Fibroblast of upper back skin (primary cell): ENCODE results near the gene CAMKMT.
A peak's percentile ranks its signal among the peaks of the same experiment; 100 is the strongest.
"Not testable (repeated sequence)": the region's sequence is repeated elsewhere in the genome, so short reads cannot be mapped to it uniquely, and the experiment has no call there.

ENCODE experiments used
- DNase-seq: peaks from one replicate; pipeline ENCODE4 v3.0.0-alpha.2; 2013

CAMKMT gene

GRCh38 chr2:44559108-44559507 is 197.4 kb downstream of the CAMKMT start:
- DNase-seq, result no peak

DNA sequence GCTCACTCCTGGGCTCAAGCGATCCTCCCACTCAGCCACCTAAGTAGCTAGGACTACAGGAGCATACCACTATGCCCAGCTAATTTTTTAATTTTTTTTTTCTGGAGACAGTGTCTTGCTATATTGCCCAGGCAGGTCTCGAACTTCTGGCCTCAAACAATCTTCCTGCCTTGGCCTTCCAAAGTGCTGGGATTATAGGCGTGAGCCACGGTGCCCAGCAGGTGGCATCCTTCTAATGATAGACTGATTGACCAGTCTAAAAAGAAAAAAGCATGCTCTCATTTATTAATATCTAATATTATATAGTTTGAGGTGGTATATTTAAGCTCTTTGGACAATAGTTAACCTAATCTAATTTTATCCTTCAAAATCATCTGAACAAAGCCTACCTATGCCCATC is 198.6 kb downstream of the CAMKMT start:
- no peak for DNase-seq

- DNase-seq, result no peak
Measured at GRCh38 chr2:44560941-44561340, 199.2 kb downstream of the CAMKMT start.

GRCh38 chr2:44562737-44563136 is 201.0 kb downstream of the CAMKMT start:
- DNase-seq, result no peak

DNA sequence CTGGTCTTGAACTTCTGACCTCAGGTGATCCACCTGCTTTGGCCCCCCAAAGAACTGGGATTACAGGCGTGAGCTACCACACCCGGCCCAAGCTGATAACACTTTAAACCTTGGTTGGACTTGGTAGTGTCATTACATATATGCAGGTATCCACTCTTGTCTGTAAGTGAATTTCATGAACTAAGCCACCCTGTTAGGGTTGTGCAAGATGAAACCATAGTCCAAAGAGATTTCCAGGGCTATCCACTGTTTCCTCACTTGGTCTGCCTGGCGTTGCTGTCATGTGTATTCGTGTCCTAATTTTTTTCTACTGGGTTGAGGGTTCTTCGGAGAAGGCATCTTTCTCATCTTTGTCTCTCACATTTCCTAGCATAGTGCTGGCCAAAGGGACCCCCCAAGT is 203.0 kb downstream of the CAMKMT start:
- DNase-seq, result no peak

GRCh38 chr2:44566059-44566458 is 204.3 kb downstream of the CAMKMT start:
- DNase-seq, result no peak

DNA sequence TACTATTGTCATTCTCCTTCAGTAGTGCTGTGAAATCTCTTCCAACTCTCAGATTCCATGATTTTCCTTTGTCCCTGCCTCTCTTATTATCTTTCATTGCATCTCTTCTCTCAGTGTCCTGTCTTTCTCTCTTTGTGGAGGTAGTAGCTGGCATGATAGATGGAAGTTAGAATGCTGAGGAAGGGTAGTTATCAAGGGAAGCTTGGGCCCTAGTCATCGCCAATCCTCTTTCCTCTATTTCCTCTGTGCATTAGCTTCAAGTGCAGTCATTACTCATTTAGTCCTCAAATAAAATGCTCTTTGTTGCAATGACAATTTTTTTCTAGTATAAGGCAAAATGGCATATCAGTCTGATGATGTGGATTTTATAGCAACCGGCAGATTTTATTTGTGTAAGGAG is 207.7 kb downstream of the CAMKMT start:
- no peak for DNase-seq

DNA sequence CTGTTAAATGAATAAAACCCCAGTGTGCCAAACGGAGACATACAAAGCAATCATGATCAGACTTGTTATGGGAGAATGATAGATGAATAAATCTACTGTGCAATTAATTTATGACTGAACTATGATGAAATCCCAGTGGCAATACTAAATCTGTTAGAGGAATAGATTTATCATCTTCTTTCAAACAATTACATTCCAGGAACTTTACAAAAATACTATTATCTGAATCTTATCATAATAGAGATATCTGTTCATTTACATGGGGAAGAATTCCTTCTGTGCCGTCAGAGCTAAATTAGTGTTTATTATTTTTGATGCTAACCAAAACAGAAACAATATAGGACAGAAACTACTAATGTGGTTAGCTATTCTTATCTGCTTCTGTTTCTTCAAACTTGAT is 208.5 kb downstream of the CAMKMT start:
- no peak for DNase-seq

DNA sequence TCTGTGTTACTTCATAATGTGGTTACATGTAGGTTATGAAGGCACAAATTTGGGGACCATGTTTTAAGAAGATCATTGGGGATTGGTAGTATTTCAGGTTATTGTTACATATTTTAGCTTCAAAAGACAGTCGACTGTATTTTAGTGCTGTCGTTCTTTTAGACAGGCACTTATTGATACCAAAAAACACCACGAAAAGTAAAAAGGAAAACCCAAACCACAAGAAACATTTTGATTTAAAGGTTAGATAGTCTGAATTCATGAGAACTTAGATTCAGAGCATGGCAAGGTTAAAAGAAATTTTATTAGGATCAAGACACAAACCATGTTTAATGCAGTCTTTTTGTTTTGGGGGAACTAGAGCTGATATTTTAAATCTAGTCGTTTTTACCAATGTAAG is 209.0 kb downstream of the CAMKMT start:
- DNase-seq, result no peak

DNA sequence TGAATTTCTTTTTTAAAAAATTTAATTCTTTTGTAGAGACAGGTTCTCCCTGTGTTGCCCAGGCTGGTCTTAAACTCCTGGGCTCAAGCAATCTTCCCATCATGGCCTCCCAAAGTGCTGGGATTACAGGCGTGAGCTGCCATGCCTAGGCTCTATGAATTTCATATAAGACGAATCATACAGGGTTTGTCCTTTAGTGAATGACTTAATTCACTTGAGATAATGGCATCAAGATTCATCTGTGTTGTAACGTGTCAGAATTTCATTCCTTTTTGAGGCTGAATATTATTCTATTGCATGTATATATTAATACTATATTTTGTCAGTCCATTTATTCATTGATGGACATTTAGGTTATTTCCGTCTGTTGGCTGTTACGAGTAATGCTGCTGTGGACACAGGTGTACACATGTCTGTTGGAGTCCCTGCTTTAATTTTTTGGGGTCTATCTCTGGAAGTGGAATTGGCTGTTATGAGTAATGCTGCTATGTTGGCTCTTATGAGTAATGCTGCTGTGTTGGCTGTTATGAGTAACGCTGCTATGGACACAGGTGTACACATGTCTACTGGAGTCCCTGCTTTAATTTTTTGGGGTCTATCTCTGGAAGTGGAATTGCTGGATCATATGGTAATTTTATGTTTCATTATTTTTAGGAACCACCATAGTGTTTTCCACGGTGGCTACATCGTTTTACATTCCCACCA is 210.6 kb downstream of the CAMKMT start:
- no peak for DNase-seq

DNA sequence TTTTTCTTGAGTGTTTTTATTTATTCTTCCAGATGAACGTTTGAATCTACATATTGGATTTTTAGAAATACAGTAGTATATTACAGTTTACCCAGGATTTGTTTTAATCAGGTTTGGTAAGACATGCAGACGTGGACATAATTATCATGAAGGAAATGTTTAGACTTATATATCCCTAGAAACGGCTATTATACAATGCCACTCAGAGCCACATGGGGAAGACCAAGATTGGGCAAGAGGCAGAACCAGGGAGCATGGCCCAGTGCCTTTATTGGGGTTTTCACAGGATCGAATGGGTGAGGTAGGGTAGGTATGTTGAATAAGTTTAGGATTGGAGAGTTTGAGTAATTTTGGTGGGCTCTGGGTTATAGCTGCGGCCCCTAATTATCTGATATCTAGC is 212.2 kb downstream of the CAMKMT start:
- no peak for DNase-seq

DNA sequence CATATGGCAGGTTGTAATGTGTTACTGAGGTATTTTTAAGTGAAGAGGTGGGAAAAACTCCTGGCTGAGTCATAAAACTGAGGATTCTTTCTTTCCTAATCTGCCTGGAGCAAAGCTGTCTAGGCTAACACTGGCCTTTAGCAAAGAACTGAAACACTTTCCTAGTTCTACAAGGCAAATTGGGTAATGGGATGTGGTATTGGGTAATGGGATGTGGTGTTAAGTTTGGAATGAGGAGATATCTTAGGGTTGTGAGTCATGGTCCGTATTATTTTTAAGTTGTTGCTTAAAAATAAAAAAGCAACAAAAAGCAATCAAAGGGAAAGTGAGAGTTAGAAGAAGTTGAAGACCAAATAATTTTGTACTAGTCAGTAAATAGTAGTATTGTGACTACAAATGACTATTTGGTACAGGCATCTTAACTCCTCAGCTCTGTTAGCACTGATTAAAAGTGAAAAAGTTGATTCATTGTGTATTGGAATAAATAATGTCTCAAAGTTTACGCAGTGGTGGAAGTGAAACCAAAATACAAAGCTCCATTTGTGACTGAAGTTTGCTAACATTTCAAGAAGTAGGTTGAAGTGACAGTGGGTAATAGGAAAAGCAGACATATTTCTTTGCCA is 216.8 kb downstream of the CAMKMT start:
- peak; percentile 24 for DNase-seq

- no peak for DNase-seq
Measured at GRCh38 chr2:44579115-44579836, 217.5 kb downstream of the CAMKMT start.

DNA sequence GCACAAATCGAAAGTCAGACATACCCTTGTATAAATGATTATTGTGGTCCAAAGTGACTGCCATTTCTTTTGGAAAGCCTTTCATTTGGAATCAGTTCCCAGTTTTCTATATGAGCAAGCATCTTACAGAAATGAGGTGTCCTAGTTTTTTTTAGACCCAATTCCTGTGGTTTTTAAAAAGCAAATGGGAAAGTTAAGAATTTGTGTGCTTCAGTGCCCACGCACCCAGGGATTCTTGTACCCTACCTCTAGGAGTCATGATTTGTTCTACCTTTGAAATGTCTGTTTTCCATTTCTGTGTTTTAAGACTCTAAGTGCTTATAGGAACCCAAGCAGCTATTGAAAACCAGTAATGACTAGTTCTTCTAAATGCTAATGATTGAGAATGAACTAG is 218.1 kb downstream of the CAMKMT start:
- no peak for DNase-seq

DNA sequence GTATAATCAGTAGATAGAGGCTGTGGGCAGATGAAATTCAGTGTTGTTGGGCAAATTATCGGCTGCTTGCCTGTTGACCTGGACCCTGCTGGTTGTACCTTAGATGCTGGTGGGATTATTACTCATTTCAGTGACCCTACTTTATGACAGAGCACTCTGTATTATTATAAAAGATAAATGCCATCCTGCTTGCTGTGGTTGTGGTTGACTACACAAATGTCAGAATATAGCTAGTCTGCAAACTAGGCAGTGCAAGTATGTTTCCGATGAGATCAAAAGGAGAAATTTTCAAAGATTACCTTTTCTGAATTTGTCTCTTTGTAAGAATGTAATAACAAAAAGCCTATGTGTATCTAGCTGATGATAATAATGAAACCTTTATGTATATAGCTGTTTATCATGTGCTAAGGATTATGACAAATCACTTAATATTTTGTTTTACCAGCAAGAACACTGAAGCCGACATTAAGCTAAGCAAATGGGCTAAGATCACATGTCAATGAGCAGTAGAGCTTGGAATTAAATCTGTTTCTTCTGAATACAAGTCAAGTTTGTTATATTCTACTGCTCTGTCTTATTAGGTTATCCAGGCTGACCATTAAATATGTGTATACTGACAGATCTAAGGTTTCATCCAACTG is 219.2 kb downstream of the CAMKMT start:
- DNase-seq, result no peak

GRCh38 chr2:44582363-44583008 is 220.7 kb downstream of the CAMKMT start:
- DNase-seq, result no peak

GRCh38 chr2:44595615-44596014 is 233.9 kb downstream of the CAMKMT start:
- DNase-seq, result not testable (repeated sequence)

DNA sequence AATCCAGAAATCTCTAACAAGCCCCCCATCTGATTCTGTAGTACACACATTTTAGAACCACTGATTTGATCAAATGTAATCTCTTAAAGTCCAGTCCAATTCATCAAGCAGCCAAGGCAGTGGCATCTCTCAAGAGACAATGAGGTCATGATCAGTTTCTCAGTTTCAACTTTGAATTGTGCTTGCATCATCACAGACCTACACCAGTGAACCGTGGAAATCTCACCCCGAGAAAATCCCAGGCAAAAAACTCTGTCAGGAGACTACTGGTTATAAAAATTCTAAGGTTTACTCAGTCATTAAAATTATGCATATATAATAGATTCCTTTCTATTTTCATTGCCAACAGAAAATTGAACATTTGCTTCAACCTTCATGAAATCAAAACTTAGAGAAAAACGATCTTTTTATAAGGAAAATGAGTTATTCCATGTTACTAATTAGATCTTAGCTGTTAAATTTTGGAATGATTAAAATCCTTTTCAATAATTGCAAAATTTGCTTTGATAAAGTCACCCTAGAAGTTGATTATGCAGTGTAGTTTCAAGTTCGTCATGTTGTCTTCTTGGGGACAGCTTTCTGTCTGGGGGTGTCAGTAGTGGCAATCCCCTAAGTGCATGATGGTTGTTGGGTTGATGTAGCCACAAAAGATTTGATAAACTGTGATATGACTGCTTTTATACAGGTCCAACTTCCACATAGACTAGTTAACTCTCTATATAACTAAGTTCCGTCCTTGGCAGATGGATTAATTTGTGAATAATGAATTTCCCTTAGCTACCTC is 235.0 kb downstream of the CAMKMT start:
- DNase-seq, result peak; percentile 7

- no peak for DNase-seq
Measured at GRCh38 chr2:44598330-44599119, 236.8 kb downstream of the CAMKMT start.

GRCh38 chr2:44599130-44599529 is 237.4 kb downstream of the CAMKMT start:
- DNase-seq, result no peak

DNA sequence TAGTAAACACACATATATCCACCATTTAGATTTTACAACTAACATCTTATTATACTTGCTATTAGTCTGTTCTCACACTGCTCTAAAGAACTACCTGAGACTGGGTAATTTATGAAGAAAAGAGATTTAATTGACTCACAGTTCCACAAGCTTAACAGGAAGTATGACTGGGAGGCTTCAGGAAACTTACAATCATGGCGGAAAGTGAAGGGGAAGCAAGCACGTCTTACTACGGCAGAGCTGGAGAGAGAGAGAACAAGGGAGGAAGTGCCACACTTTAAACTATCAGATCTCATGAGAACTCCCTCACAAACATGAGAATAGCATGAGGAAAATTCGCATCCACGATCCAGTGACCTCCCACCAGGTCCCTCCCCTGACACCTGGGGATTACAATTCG is 240.7 kb downstream of the CAMKMT start:
- DNase-seq, result no peak

DNA sequence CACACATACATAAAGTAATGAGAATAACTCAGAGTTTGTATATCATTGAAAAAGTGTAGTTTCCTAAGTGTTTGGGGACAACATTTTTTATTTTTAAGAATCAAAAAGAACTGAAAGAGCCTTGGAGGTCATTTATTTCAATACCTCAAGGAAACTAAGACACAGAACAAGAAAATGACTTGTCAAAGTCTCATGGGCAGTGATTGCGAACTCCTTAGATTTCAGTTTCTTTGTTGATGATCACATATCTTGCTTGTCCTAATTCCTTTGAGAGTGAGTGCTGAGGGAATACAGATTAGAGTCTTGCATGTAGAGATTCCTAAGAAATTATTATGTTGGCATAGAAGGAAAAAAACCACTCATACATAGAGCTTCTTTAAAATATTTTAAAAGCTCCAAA is 243.8 kb downstream of the CAMKMT start:
- DNase-seq, result no peak
